ENCODE data around the gene LCT.
"Not testable (repeated sequence)": the region's sequence is repeated elsewhere in the genome, so short reads cannot be mapped to it uniquely, and the experiment has no call there.

Gene LCT

DNA sequence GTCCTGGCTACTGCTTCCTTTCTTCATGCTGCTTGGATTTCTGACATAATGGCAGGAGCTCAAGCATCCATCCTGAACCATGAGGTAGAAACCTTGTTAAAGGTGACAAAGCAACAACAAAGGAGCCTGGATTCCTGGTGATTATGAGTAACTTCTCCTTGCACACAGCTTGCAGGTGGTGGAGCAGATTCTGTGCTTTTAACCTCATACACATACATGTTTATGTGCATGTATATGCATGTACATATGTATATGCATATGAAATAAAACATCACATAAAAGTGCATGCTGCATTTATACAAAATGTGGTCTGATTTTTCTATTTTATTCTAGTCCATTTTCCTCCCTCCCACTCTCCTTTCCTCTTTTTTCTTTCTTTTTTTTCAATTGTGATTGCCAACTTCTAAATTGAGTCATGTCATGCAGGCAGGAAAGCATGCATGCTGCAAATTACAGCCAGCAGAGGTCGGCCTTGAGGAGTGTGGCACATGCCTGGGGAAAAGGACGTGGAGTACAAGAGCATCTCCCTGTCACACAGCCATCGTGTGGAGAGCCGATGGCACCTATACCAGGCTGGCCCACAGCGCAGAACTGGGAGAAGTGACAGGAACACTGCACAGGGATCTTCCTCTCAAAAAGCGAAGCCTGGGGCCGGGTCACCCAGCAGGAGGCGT is 17.9 kb downstream of the LCT start:
- H3K9me3 Mint-ChIP-seq = peaks cover 20 to 22% of the 10 kb centered on the region in 2 donors
- ATAC-seq = no peak
- H3K27ac Mint-ChIP-seq = no peak overlapping the region
- H3K27me3 Mint-ChIP-seq = no peaks in the 10 kb centered on the region
- H3K4me3 Mint-ChIP-seq = peak overlapping the region; percentile 5 to 70
- peaks cover 90% of the 10 kb centered on the region for H3K4me1 Mint-ChIP-seq
- DNase-seq = peak; percentile 29 to 50

DNA sequence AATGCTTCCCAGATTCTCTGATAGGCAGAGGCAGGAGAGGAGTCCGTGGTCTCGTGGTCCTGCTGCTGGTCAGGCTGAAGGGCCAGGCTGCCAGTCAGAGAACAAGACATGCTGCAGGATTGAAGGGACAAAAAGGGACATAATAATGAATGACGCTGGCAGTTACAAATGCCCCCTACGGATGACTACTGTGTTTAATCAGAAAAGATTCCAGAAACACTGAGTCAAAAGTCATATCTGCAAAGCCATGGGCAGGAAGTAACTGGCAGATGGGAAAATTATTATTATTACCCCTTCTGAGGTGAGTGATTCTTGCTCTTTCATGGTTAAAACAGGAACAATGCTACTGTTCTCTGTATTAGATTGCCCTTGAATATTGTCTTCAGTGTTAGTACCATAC is 19.0 kb downstream of the LCT start:
- ATAC-seq = no peak
- Mint-ChIP-seq H3K9me3 (peaks cover 23 to 24% of the 10 kb centered on the region in 2 donors), H3K27ac (no peak overlapping the region), H3K4me1 (peaks cover 84% of the 10 kb centered on the region), H3K4me3 (no peak overlapping the region), H3K27me3 (no peaks in the 10 kb centered on the region)
- DNase-seq = no peak

DNA sequence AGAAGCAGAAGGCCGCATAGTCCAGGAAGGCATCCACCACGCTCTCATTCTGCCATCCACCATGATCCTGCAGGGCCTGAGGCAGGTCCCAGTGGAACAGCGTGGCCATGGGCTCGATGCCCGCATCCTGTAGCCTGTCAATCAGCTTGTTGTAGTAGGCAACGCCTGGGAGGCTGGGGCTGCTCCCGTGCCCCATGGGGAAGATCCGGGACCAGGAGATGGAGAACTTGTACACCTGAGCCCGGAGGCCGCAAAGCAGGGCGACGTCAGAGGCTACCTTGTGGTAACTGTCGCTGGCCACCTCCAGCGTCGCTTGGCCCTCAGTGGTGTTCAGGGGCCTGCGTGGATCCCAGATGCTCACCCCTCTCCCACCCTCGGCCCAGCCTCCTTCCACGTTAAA is 19.5 kb downstream of the LCT start:
- no peak for DNase-seq
- H3K4me1 Mint-ChIP-seq = peaks cover 80% of the 10 kb centered on the region

DNA sequence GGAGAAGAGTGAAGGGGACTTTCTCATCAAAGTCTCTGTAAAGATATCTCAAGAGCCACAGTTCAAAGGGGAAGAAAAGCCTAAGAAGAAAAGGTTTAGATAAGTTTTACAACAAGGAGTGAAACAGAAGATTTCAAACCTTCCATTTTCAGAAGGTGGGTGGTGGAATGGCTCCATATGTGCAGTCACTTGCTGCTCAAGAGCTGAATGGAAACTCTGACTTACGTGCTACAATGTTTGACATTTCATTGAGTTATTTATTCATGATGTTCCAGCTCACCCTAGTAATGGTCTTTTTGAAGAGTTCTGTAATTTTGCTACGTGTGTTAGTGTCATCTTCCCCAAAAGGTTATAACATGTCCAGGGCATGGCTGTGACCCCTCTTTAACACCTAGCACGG is 21.7 kb downstream of the LCT start:
- H3K4me3 Mint-ChIP-seq = peak overlapping the region; percentile 36 to 69
- DNase-seq = no peak
- H3K27me3 Mint-ChIP-seq = no peaks in the 10 kb centered on the region
- peaks cover 16 to 33% of the 10 kb centered on the region in 2 donors for H3K9me3 Mint-ChIP-seq
- no peak for ATAC-seq
- H3K27ac Mint-ChIP-seq = peak overlapping the region; percentile 76 to 87
- peaks cover 59% of the 10 kb centered on the region for H3K4me1 Mint-ChIP-seq

More for the DNA sequence above, 19.5 kb downstream of the LCT start:
- Mint-ChIP-seq H3K4me3 (no peak overlapping the region), H3K27ac (no peak overlapping the region), H3K9me3 (peaks cover 20 to 24% of the 10 kb centered on the region in 2 donors), H3K27me3 (no peaks in the 10 kb centered on the region)
- ATAC-seq = no peak

DNA sequence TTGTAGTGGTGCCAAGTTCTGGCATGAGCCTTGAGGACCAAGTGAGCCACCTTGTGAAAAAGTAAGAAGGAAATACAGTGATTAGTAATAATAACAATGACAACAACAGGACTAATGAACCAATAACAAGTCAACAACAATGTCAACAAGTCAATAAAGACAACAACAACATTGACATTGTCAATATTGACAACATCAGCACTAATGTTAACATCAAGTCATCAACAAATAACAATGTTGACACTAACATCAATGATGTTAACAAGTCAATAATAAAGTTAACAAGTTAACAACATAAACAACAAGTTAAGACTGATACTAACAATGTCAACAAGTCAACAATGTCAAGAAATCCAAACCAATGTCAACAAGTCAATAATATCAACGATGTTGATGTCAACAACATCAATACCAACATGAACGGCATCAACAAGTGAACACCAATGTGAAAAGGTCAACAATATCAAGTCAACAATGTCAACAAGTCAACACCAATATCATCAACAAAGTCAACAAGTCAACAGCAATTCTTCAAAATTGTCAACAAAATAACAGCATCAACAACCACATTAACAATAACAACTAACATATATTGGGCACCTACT is 24.0 kb downstream of the LCT start:
- H3K9me3 Mint-ChIP-seq = peaks cover 16 to 33% of the 10 kb centered on the region in 2 donors
- ATAC-seq (no peak), DNase-seq (no peak)
- no peak overlapping the region for H3K4me3 Mint-ChIP-seq
- no peaks in the 10 kb centered on the region for H3K27me3 Mint-ChIP-seq
- H3K27ac Mint-ChIP-seq = peak overlapping the region in 1 of 2 donors; percentile 70
- peaks cover 38% of the 10 kb centered on the region for H3K4me1 Mint-ChIP-seq

DNA sequence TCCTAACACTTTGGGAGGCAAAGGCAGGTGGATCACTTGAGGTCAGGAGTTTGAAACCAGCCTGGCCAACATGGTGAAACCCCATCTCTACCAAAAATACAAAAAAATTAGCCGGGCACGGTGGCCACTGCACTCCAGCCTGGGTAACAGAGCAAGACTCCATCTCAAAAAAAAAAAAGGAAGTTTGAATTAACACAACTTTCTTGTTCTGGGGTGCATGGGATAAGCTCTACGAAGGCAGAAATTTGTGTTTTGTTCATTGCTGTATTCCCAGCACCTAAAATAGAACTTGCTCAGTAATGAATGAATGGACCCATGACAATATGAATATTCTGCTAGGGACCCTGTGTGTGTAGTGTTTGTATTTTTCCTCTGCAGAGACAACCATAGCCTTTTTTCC is 29.1 kb downstream of the LCT start:
- H3K4me1 Mint-ChIP-seq, H3K27me3 Mint-ChIP-seq, DNase-seq, H3K4me3 Mint-ChIP-seq, H3K27ac Mint-ChIP-seq, ATAC-seq: not testable (repeated sequence)
- H3K9me3 Mint-ChIP-seq = peaks cover 0 to 19% of the 10 kb centered on the region in 2 donors

DNA sequence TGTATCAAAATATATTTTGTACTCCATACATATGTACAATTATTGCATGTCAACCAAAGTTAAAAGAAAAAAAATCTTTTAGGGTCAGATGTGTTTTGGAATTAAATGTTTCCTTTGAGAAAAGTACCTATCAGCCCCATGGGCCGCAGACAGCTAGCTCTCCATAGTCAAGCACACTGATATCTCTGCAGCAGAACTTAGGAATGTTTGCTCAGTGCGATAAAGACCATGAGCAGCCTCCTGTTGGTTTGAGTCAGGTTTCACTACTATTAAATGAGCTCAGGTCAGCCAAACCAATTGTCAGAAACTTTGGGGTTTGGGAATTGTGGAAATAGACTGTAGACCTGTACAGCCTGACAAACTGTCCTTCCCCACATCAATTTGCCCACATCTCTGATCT is 33.7 kb downstream of the LCT start:
- ATAC-seq (no peak), DNase-seq (no peak)
- no peak overlapping the region for H3K27ac Mint-ChIP-seq
- H3K4me1 Mint-ChIP-seq = peaks cover 6% of the 10 kb centered on the region
- H3K27me3 Mint-ChIP-seq = no peaks in the 10 kb centered on the region
- no peak overlapping the region for H3K4me3 Mint-ChIP-seq
- H3K9me3 Mint-ChIP-seq = peaks cover 5 to 9% of the 10 kb centered on the region in 2 donors

DNA sequence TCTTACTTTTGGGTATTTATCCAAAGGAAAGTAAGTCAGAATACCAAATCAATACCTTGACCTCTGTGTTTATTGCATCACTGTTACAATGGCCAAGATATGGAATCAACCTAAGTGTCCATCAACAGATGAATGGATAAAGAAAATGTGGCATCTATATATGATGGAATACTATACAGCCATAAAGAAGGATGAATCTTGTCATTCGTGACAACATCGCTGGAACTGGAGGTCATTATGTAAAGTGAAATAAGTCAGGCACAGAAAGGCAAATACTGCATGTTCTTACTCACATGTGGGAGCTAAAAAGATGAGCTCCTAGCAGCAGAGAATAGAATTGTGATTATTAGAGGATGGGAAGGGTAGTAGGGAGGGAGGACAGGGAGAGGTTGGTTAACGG is 34.6 kb downstream of the LCT start:
- no peak for ATAC-seq
- Mint-ChIP-seq H3K4me1 (peaks cover 15% of the 10 kb centered on the region), H3K27ac (no peak overlapping the region), H3K27me3 (no peaks in the 10 kb centered on the region), H3K4me3 (no peak overlapping the region), H3K9me3 (peaks cover 5 to 9% of the 10 kb centered on the region in 2 donors)
- DNase-seq = no peak

DNA sequence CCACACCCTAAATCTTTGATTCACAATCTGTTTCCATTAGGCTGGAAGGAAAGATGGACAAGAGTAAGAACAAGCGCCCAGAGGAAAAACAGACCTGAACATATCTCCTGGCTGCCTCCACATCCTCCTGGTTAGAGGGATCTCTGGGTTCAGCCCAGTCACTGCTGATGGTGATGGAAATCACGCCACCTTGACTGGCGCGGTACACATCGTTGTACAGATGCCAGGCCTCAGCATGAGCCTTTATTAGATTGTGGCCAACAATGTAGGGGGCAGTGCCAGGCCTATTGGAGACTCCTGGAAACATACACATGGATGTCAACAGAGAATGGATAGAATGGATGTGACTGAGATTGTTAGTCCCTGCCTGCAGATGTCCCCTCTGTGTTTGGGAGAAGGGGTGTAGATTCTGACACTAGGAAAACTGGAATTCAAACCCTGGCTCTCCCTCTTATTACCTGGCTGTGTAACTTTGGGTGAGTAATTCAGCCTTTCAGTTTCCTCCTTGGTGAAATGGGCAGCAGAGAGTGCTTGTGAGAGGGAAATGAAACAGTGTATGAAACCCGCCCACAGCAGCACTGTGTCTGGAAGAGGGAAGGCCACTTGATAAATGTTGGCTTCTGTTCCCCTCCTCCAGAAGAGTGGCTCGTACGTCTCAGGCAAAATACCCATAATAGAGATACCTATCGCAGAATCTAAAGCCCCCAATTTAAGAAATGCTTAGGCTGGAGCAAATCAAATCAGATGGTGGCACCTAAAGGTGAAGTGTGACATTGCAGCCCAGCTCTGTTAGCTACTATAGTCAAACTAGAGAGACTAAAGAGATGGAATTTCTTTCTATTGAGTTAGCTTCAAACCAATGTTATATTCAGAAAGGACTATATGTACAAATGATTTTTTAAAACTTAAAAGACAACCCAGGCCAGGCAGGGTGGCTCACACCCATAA is 36.2 kb downstream of the LCT start:
- Mint-ChIP-seq H3K9me3 (peaks cover 5 to 9% of the 10 kb centered on the region in 2 donors), H3K4me1 (peaks cover 19% of the 10 kb centered on the region), H3K27ac (no peak overlapping the region), H3K27me3 (no peaks in the 10 kb centered on the region), H3K4me3 (no peak overlapping the region)
- DNase-seq (no peak), ATAC-seq (no peak)

DNA sequence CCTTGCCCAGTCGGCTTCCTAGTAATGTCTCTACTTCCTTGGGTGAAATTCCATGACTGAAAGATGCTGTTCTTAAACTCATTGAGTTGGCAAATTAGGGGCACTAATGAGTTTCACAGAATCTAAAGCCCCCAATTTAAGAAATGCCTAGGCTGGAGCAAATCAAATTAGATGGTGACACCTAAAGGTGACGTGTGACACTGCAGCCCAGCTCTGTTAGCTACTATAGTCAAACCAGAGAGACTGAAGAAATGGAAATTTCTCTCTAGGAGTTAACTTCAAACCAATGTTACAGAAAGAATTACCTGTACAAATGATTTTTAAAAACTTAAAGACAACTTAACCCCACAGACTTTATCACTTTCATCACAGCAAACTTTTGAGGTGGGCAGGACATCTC is 37.2 kb downstream of the LCT start:
- ATAC-seq = no peak
- Mint-ChIP-seq H3K27me3 (no peaks in the 10 kb centered on the region), H3K4me3 (no peak overlapping the region), H3K27ac (no peak overlapping the region), H3K9me3 (peaks cover 5 to 9% of the 10 kb centered on the region in 2 donors), H3K4me1 (peaks cover 30% of the 10 kb centered on the region)
- DNase-seq = no peak

DNA sequence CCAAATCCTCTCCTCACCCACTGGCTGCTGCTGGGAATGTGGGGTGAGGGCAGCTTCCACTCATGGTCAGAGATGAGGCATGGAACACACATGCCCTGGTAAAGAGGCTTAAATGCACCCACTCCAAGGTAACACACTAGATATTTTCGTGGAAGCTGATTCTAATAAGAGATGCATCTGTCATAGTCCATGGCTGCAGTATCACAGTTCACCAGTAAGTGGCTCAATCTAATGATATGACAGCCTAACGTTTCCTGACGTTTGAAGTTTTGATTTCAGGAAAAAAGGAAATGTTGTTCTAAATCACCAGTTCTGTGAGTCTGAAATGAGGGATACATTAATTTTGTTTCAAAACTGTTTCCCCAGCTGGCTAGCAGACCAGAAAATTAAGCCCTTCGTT is 38.2 kb downstream of the LCT start:
- no peak overlapping the region for H3K4me3 Mint-ChIP-seq
- H3K9me3 Mint-ChIP-seq = peaks cover 5 to 9% of the 10 kb centered on the region in 2 donors
- no peak for DNase-seq
- no peak for ATAC-seq
- H3K27ac Mint-ChIP-seq = no peak overlapping the region
- no peaks in the 10 kb centered on the region for H3K27me3 Mint-ChIP-seq
- peaks cover 34% of the 10 kb centered on the region for H3K4me1 Mint-ChIP-seq

DNA sequence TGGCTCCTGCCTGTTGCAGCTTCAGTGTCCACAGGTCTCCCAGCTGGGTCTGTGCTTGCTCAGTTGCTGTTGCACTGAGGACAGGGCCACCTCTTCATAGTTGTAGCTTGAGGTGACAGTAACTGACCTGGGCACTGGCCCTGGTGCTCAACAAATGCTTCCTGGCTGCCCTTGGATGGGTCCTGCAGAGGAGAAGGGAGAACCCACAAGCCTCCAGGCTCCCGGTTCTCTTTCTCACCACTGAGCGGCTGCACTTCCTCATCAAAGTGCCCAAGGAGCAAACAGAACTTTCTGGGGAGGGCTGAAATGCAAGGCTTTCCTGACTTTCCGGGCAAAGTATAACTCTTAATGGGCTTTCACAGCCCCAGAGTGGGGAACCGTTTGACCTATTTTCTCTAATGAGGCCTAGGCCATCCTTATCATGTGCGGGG is 38.7 kb downstream of the LCT start:
- Mint-ChIP-seq H3K9me3 (peaks cover 5 to 9% of the 10 kb centered on the region in 2 donors), H3K4me3 (no peak overlapping the region), H3K27me3 (no peaks in the 10 kb centered on the region), H3K4me1 (peaks cover 38% of the 10 kb centered on the region), H3K27ac (no peak overlapping the region)
- no peak for DNase-seq
- no peak for ATAC-seq

DNA sequence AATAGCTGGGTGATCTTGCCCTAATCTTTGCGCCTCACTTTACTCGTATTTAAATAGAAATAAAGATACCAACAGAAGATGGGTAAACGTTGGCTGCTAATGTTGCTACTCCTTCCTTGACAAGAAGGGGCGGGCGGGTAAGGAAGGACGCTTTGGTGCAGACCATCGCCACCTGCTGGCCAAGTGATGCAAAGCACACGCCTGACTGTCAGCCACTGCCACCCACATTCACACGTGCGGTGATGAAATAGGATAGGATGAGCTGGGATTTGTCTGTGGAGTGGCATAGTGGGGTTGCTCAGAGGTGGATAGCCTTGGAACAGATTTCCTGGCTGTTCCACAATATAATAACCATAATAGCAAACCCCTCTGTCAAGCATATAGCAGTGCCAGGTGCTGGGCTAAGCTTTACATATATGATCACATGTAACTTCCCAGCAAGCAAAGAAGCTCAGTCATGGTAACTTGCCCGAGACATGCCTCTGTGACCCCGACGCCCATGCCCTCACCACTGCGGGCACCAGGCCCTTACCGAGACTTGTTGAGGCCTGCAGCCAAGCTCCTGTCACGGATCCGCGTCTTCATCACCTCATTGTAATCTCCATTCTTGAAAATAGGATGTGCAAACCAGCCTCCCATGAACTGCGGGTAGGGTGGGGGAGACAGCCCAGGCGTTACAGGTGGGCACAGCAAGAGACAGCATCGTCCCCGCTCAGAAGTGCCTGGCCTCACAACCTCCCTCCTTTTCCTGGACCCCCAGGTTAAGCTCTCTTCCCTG is 39.3 kb downstream of the LCT start:
- no peaks in the 10 kb centered on the region for H3K27me3 Mint-ChIP-seq
- DNase-seq = peak; percentile 73 to 77
- peaks cover 44% of the 10 kb centered on the region for H3K4me1 Mint-ChIP-seq
- peak; percentile 62 for ATAC-seq
- H3K27ac Mint-ChIP-seq = no peak overlapping the region
- H3K9me3 Mint-ChIP-seq = peaks cover 5 to 9% of the 10 kb centered on the region in 2 donors
- no peak overlapping the region for H3K4me3 Mint-ChIP-seq

DNA sequence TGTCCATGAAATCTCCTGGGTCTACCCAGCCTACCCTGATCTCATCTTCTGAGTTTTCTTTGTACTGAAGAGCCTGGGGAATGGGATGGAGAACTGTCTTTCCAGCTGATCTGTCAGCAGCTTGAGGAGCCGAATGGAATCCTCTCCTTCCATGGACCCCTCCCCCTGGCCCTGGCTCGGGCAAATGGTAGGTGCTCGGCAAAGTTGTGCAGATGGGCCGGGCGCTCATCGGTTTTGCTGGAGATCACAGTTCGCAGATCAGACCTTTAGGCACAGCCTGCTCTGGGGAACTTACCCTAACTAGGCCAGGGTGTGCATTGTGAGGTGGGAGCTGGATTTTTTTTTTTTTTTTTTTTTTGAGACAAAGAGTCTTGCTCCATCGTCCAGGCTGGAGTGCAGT is 40.4 kb downstream of the LCT start:
- DNase-seq = no peak
- Mint-ChIP-seq H3K27me3 (no peaks in the 10 kb centered on the region), H3K27ac (no peak overlapping the region), H3K4me1 (peaks cover 55% of the 10 kb centered on the region), H3K4me3 (no peak overlapping the region), H3K9me3 (peaks cover 0 to 9% of the 10 kb centered on the region in 2 donors)
- no peak for ATAC-seq

DNA sequence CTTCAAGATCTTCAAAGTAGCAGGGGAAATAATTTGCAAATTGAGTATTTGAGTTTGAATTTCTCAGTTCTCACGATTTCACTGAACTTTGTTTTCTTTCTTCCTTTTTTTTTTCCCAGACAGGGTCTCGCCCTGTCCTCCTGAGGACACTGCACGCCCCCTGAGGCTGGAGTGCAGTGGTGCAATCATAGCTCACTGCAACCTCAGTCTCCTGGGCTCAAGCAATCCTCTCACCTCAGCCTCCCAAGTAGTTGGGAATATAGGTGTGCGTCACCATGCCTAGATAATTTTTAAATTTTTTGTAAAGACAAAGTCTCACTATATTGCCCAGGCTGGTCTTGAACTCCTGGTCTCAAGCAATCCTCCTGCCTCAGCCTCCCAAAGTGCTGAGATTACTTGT is 41.3 kb downstream of the LCT start:
- H3K9me3 Mint-ChIP-seq, H3K27ac Mint-ChIP-seq, ATAC-seq, DNase-seq, H3K27me3 Mint-ChIP-seq: not testable (repeated sequence)
- Mint-ChIP-seq H3K4me1 (peaks cover 57% of the 10 kb centered on the region), H3K4me3 (peak overlapping the region in 1 of 2 donors; percentile 52)

Measured in stimulated activated naive CD8-positive, alpha-beta T cell treated with anti-CD3 and anti-CD28 coated beads, Interleukin-15, amount 100 ng/mL, for 72 hours (primary cell).